Panc1 (cell line): ENCODE results near the gene PRLH. TPM values are rescaled to one million over a fixed set of nuclear protein-coding genes. Genes with fewer than 3 reads are reported as not detected.
"Not testable (repeated sequence)": the region's sequence is repeated elsewhere in the genome, so short reads cannot be mapped to it uniquely, and the experiment has no call there.

ENCODE experiments used
- ATAC-seq: fragments of 200-7000 bp; cut with Tn5 transposase; 2 replicates; pipeline ENCODE4 v1.9.1; 2020; ENCODE audit warnings: mild to moderate bottlenecking, moderate library complexity
- BruUV-seq: library from RNA; stranded (reverse); fragments of 400-500 nt; replicated peaks from 2 replicates; lab custom pipeline; 2021; lab: Mats Ljungman, UMichigan
- CTCF ChIA-PET: fragments of 300-600 bp; sonication (Branson Sonifier 250); formaldehyde crosslinking; loops from one replicate; lab custom pipeline; 2022; ENCODE audit warnings: antibody characterized with exemption; lab: Charles Lee
- POLR2A ChIA-PET: fragments of 300-600 bp; sonication (Branson Sonifier 250); formaldehyde crosslinking; loops from one replicate; lab custom pipeline; 2022; ENCODE audit warnings: antibody characterized with exemption; lab: Charles Lee
- DNase-seq: peaks from one replicate; pipeline ENCODE4 v3.0.0-alpha.2; 2010; ENCODE audit warnings: low read depth, low spot score
- H3K27ac ChIP-seq: 2 replicates; pipeline ENCODE4 v1.5.1; 2011; ENCODE audit warnings: mild to moderate bottlenecking, low read length, inconsistent platforms
- H3K27me3 ChIP-seq: fragments of 200-500 bp; sonication (Bioruptor generic); 2 replicates; pipeline ENCODE4 v1.6.0; 2014; ENCODE audit warnings: low read length, inconsistent platforms; ENCODE audit not compliant: control insufficient read depth, insufficient read depth
- H3K36me3 ChIP-seq: fragments of 200-500 bp; sonication (Bioruptor generic); 2 replicates; pipeline ENCODE4 v1.5.1; 2014; ENCODE audit warnings: inconsistent platforms, mild to moderate bottlenecking, low read length, moderate library complexity; ENCODE audit not compliant: control insufficient read depth, insufficient read depth
- H3K4me1 ChIP-seq: 2 replicates; pipeline ENCODE4 v1.5.1; 2011; ENCODE audit warnings: inconsistent platforms, mild to moderate bottlenecking, low read length, moderate library complexity; ENCODE audit not compliant: control insufficient read depth, insufficient read depth
- H3K4me3 ChIP-seq, 2 experiments: 2 replicates each; pipeline ENCODE4 v1.5.1; 2011 to 2012; ENCODE audit warnings: low read depth in 2 of 2, low read length in 2 of 2, mild to moderate bottlenecking in 2 of 2, inconsistent platforms in 1 of 2, moderate library complexity in 1 of 2
- H3K9me3 ChIP-seq: fragments of 200-500 bp; sonication (Bioruptor generic); 2 replicates; pipeline ENCODE4 v1.5.1; 2014; ENCODE audit warnings: low read depth, mild to moderate bottlenecking, inconsistent platforms, low read length, moderate library complexity; ENCODE audit not compliant: control insufficient read depth, insufficient read depth
- POLR2AphosphoS5 ChIP-seq: IDR thresholded peaks from 2 replicates; pipeline ENCODE4 v1.6.1; 2012; ENCODE audit warnings: mild to moderate bottlenecking, low read depth, low read length, moderate library complexity
- SIN3A ChIP-seq: IDR thresholded peaks from 2 replicates; pipeline ENCODE4 v1.6.1; 2012; ENCODE audit warnings: low read depth, mild to moderate bottlenecking, low read length, moderate library complexity, borderline replicate concordance; ENCODE audit not compliant: insufficient read depth
- TCF7L2 ChIP-seq: IDR thresholded peaks from 2 replicates; pipeline ENCODE4 v1.6.1; 2011; ENCODE audit warnings: mild to moderate bottlenecking, low read depth, low read length, inconsistent platforms
- in situ Hi-C: cut with HindIII; loops from 2 replicates; pipeline ENCODE4 v1.10.0; 2016; ENCODE audit warnings: low sequenced_read_pairs, low pct_unique_long_range_greater_than_20kb
- intact Hi-C: fragments of 100-400 bp; cut with micrococcal nuclease; formaldehyde crosslinking; loops from one replicate; pipeline ENCODE4 v1.10.0; 2022; ENCODE audit not compliant: unreplicated experiment
- total RNA-seq: library from RNA; stranded (reverse); gene quantifications from one replicate; pipeline ENCODE4 v1.2.1, GENCODE V29; 2021; ENCODE audit not compliant: unreplicated experiment
- TF ChIP-seq, protein P1 (sequence below): fragments of 450-650 bp; IDR thresholded peaks from 2 replicates; pipeline ENCODE4 v1.5.1; 2017; ENCODE audit warnings: mild to moderate bottlenecking
- TF ChIP-seq, protein P2 (sequence below), 2 experiments: IDR thresholded peaks; 2 replicates each; pipeline ENCODE4 v1.6.1; 2011 to 2012; ENCODE audit warnings: low read depth in 2 of 2, control low read depth in 1 of 2, low read length in 1 of 2, mild to moderate bottlenecking in 1 of 2, moderate library complexity in 1 of 2; ENCODE audit not compliant: insufficient read depth in 1 of 2

The PRLH gene
- total RNA-seq, 1 experiment from 2014 or later: not detected

DNA sequence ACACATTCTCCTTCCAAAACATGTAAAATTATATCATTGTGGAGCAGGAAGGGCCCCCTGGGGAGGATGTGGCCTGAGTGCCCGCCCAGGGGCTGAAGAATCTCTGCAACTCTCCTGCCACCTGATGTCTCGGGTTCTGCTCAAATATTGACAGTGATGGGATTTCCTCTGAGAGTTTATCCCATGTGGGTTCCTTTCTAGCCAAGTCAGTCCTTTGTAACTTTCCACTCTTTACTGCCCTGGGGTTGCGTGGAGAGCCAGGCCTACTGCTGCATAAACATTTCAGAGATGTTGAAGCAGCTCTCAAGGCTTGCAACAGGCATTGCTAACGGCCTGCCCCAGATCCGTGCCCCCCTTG is 28.1 kb downstream of the PRLH start:
- intact Hi-C loops (loop anchor here (10.0 kb wide), 1 partner anchor 150 kb away; no protein-coding TSS in a partner anchor), in situ Hi-C loops (no loop called here)
- no TSS peak for BruUV-seq
- no peak overlapping the region for H3K4me3 ChIP-seq
- H3K36me3 ChIP-seq: no peaks in the 10 kb centered on the region; the same call in 1 of the 2 replicates
- peak overlapping the region; percentile 69 for H3K27ac ChIP-seq
- POLR2A ChIA-PET: no interaction called here
- H3K27me3 ChIP-seq: no peaks in the 10 kb centered on the region
- H3K4me1 ChIP-seq: peaks cover 39% of the 10 kb centered on the region
- DNase-seq (no peak), ATAC-seq (peak; percentile 51)
- no peak for TF ChIP-seq SIN3A
- no peak for TF ChIP-seq POLR2AphosphoS5
- TF ChIP-seq, protein P1, sequence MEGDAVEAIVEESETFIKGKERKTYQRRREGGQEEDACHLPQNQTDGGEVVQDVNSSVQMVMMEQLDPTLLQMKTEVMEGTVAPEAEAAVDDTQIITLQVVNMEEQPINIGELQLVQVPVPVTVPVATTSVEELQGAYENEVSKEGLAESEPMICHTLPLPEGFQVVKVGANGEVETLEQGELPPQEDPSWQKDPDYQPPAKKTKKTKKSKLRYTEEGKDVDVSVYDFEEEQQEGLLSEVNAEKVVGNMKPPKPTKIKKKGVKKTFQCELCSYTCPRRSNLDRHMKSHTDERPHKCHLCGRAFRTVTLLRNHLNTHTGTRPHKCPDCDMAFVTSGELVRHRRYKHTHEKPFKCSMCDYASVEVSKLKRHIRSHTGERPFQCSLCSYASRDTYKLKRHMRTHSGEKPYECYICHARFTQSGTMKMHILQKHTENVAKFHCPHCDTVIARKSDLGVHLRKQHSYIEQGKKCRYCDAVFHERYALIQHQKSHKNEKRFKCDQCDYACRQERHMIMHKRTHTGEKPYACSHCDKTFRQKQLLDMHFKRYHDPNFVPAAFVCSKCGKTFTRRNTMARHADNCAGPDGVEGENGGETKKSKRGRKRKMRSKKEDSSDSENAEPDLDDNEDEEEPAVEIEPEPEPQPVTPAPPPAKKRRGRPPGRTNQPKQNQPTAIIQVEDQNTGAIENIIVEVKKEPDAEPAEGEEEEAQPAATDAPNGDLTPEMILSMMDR: no peak
- TF ChIP-seq, protein P2, sequence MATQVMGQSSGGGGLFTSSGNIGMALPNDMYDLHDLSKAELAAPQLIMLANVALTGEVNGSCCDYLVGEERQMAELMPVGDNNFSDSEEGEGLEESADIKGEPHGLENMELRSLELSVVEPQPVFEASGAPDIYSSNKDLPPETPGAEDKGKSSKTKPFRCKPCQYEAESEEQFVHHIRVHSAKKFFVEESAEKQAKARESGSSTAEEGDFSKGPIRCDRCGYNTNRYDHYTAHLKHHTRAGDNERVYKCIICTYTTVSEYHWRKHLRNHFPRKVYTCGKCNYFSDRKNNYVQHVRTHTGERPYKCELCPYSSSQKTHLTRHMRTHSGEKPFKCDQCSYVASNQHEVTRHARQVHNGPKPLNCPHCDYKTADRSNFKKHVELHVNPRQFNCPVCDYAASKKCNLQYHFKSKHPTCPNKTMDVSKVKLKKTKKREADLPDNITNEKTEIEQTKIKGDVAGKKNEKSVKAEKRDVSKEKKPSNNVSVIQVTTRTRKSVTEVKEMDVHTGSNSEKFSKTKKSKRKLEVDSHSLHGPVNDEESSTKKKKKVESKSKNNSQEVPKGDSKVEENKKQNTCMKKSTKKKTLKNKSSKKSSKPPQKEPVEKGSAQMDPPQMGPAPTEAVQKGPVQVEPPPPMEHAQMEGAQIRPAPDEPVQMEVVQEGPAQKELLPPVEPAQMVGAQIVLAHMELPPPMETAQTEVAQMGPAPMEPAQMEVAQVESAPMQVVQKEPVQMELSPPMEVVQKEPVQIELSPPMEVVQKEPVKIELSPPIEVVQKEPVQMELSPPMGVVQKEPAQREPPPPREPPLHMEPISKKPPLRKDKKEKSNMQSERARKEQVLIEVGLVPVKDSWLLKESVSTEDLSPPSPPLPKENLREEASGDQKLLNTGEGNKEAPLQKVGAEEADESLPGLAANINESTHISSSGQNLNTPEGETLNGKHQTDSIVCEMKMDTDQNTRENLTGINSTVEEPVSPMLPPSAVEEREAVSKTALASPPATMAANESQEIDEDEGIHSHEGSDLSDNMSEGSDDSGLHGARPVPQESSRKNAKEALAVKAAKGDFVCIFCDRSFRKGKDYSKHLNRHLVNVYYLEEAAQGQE (IDR thresholded peaks at IDR 0.05; ENCODE audit: insufficient read depth in 1 of 2, low read depth in 2 of 2, low read length in 1 of 2): no peak
- TF ChIP-seq TCF7L2: no peak
- CTCF ChIA-PET: no interaction called here
- no peaks in the 10 kb centered on the region for H3K9me3 ChIP-seq

DNA sequence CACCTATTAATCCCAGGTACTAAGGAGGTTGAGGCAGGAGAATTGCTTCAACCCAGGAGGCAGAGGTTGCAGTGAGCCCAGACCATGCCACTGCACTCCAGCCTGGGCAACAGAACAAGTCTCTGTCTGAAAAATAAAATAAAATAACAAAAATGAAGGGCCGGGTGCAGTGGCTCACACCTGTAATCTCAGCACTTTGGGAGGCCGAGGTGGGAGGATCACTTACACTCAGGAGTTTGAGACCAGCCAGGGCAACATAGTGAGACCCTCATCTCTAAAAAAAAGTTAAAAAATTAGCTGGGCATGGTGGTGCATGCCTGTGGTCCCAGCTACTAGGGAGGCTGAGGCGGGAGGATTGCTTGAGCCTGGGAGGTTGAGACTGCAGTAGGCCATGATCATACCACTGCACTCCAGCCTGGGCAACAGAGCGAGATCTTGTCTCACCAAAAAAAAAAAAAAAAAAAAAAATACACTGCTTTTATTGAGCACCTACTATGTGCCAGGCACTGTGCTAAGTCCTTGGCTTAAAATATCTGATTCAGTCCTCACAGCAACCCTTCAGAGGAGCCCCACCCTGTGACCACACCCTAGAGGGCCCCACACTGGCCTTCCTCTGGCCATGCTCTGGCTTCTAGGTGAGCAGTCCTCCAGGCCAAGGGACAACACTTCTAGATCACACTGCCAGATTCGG is 29.6 kb downstream of the PRLH start:
- Histone ChIP-seq H3K4me1 (peaks cover 28% of the 10 kb centered on the region), H3K27ac (peak overlapping the region; percentile 69)
- POLR2A ChIA-PET, H3K36me3 ChIP-seq, H3K27me3 ChIP-seq, CTCF ChIA-PET, DNase-seq, BruUV-seq, ATAC-seq, in situ Hi-C loops, H3K9me3 ChIP-seq, H3K4me3 ChIP-seq: not testable (repeated sequence)
- intact Hi-C loops: loop anchor here (10.0 kb wide), 1 partner anchor 149 kb away; no protein-coding TSS in a partner anchor
